ENCODE measurements around the gene EPS8L1. TPM values are rescaled to one million over a fixed set of nuclear protein-coding genes. Genes with fewer than 3 reads are reported as not detected.

EPS8L1 gene
- total RNA-seq, 3 donors from 2014 or later (not counting 1 experiment from before 2014, with no cell fraction given) = 8.8 to 15.7 (median 10.0) TPM

DNA sequence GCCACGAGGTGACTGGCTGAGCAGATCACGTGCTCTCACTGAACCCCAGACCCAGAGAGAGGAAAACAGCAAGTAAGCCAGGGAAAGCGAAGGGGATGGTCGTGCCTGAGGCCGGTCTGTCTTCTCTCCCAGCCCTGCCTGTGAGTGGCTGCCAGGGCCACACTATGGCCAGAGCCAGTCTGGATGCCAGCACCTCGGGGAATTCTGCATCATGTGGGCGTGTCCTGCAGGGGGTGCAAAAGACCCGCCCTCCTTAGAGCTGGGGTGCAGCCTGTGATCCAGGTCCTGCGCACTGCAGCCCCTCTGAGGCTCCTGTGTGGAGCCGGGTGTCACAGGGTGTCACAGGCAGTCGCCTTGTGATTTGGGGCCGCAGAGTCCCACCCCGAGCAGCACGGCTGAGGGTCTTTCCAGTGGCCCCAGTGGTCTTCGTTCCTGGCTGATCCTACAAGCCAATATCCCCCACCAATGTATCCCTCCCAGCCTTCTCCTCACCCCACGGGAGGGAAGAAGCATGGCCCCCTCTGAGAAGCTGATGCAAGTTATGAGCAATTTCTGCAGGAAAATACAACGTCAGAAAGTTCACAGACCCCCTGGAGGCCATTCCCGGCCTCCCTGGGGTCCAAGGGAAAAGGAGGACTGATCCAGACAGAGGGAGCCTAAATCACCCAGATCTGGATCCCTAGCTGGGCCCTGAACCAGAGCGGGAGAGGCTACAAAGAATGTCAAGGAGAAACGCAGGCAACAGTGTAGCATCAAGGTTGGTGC lies 34.0 kb downstream of the EPS8L1 start:
- intact Hi-C loops (cut with micrococcal nuclease) = no loop called here
- DNase-seq (peak in 1 of 2 donors; percentile 2), ATAC-seq (no peak)
- Mint-ChIP-seq H3K27ac (no peak overlapping the region), H3K27me3 (ENCODE audit: low read depth in 2 of 2) (no peaks in the 10 kb centered on the region), H3K4me1 (peaks cover 14 to 26% of the 10 kb centered on the region in 2 donors), H3K36me3 (no peaks in the 10 kb centered on the region), H3K9me3 (no peaks in the 10 kb centered on the region), H3K4me3 (no peak overlapping the region)
- no peak overlapping the region for H3K4me3 ChIP-seq (ENCODE audit: low read length)
- H3K27ac ChIP-seq (ENCODE audit: low read length) = no peak overlapping the region
- 95% methylated on average over 20 of the region's 20 CpGs for WGBS (ENCODE audit: insufficient coverage)
- peaks cover 10% of the 10 kb centered on the region for H3K36me3 ChIP-seq (ENCODE audit: control insufficient read depth, insufficient read depth, low read length)
- no peaks in the 10 kb centered on the region for H3K9me3 ChIP-seq (ENCODE audit: control insufficient read depth, insufficient read depth, low read length)
- TF ChIP-seq, protein P1, sequence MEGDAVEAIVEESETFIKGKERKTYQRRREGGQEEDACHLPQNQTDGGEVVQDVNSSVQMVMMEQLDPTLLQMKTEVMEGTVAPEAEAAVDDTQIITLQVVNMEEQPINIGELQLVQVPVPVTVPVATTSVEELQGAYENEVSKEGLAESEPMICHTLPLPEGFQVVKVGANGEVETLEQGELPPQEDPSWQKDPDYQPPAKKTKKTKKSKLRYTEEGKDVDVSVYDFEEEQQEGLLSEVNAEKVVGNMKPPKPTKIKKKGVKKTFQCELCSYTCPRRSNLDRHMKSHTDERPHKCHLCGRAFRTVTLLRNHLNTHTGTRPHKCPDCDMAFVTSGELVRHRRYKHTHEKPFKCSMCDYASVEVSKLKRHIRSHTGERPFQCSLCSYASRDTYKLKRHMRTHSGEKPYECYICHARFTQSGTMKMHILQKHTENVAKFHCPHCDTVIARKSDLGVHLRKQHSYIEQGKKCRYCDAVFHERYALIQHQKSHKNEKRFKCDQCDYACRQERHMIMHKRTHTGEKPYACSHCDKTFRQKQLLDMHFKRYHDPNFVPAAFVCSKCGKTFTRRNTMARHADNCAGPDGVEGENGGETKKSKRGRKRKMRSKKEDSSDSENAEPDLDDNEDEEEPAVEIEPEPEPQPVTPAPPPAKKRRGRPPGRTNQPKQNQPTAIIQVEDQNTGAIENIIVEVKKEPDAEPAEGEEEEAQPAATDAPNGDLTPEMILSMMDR (IDR thresholded peaks at IDR 0.05) = no peak
- H3K4me1 ChIP-seq (ENCODE audit: control insufficient read depth, insufficient read depth, low read length) = peaks cover 18% of the 10 kb centered on the region
- no peaks in the 10 kb centered on the region for H3K27me3 ChIP-seq (ENCODE audit: control insufficient read depth, insufficient read depth, low read length)

DNA sequence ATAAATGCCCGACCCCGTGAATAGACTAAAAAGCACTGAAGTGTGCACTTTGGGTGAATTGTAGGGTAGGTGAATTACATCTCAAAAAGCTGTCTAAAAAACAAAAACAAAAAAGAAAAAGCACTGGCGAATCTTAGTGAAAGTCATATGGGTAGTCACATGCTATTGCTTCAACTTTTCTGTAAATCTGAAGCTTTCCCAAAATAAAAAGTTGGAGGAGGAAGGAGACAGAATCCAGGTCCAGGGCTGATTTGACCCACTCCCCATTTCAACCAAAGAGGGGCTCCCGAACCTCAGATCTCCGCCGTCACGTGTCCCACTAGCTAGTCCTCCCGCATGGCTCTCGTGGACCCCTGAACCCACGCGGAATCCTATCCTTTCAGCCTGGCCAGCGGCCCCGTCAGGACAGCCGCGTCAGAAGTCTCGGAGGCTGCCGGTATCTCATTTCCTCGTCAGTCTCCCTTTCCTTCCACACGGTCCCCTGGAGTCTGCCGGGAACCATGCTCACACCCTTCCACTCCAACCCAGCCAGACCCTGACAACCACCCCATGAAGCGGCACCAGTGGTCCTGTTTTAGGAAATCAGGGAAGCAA lies 35.7 kb downstream of the EPS8L1 start:
- TF ChIP-seq, protein P1 (IDR thresholded peaks at IDR 0.05) = no peak
- peaks cover 34% of the 10 kb centered on the region for H3K4me1 ChIP-seq (ENCODE audit: control insufficient read depth, insufficient read depth, low read length)
- ATAC-seq = no peak
- H3K36me3 ChIP-seq (ENCODE audit: control insufficient read depth, insufficient read depth, low read length) = peaks cover 10% of the 10 kb centered on the region
- Mint-ChIP-seq H3K27ac (no peak overlapping the region), H3K9me3 (no peaks in the 10 kb centered on the region), H3K4me3 (no peak overlapping the region), H3K27me3 (ENCODE audit: low read depth in 2 of 2) (no peaks in the 10 kb centered on the region), H3K4me1 (peaks cover 30 to 42% of the 10 kb centered on the region in 2 donors), H3K36me3 (no peaks in the 10 kb centered on the region)
- no peak overlapping the region for H3K4me3 ChIP-seq (ENCODE audit: low read length)
- H3K9me3 ChIP-seq (ENCODE audit: control insufficient read depth, insufficient read depth, low read length) = no peaks in the 10 kb centered on the region
- WGBS (ENCODE audit: insufficient coverage) = 94% methylated on average over 21 of the region's 21 CpGs
- DNase-seq = no peak
- intact Hi-C loops (cut with micrococcal nuclease) = no loop called here
- no peaks in the 10 kb centered on the region for H3K27me3 ChIP-seq (ENCODE audit: control insufficient read depth, insufficient read depth, low read length)
- no peak overlapping the region for H3K27ac ChIP-seq (ENCODE audit: low read length)

DNA sequence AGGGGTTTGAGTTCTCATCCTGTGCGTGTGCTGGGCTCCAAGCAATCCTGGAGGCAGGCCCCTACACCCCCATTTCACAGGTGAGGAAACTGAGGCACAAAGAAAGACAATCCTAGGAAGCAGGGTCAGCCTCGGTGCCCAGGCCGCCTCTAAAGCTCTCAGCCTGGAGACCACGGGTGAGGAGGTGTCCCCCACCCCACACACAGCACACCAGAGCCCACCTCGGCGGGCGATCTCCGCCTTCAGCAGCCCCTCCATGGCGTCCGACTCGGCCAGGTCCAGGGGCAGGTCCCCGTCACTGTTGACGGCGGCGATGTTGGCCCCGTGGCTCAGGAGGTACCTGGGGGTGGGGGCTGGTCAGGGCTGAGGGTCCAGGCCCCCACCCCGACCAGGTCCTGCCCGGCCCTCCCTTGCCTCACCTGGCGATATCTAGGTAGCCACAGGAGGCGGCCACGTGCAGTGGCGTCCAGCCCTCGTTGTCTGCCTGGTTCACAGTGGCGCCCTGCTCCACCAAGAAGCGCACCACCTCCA lies 36.6 kb downstream of the EPS8L1 start:
- intact Hi-C loops (cut with micrococcal nuclease) = no loop called here
- H3K9me3 Mint-ChIP-seq = no peaks in the 10 kb centered on the region
- peaks cover 10% of the 10 kb centered on the region for H3K36me3 ChIP-seq (ENCODE audit: control insufficient read depth, insufficient read depth, low read length)
- DNase-seq (no peak), ATAC-seq (no peak)
- 93% methylated on average over 25 of the region's 25 CpGs for WGBS (ENCODE audit: insufficient coverage)
- TF ChIP-seq, protein P1 (IDR thresholded peaks at IDR 0.05) = no peak
- peaks cover 40% of the 10 kb centered on the region for H3K4me1 ChIP-seq (ENCODE audit: control insufficient read depth, insufficient read depth, low read length)
- H3K27me3 ChIP-seq (ENCODE audit: control insufficient read depth, insufficient read depth, low read length) = no peaks in the 10 kb centered on the region
- H3K4me1 Mint-ChIP-seq = peaks cover 32 to 44% of the 10 kb centered on the region in 2 donors
- no peaks in the 10 kb centered on the region for H3K9me3 ChIP-seq (ENCODE audit: control insufficient read depth, insufficient read depth, low read length)
- H3K36me3 Mint-ChIP-seq = no peaks in the 10 kb centered on the region
- no peak overlapping the region for H3K4me3 Mint-ChIP-seq
- H3K4me3 ChIP-seq (ENCODE audit: low read length) = no peak overlapping the region
- no peaks in the 10 kb centered on the region for H3K27me3 Mint-ChIP-seq (ENCODE audit: low read depth in 2 of 2)
- no peak overlapping the region for H3K27ac ChIP-seq (ENCODE audit: low read length)
- peak overlapping the region in 1 of 2 donors; percentile 45 for H3K27ac Mint-ChIP-seq

Data from natural killer cell (primary cell).